Neuron (in vitro differentiated cells): ENCODE data around the gene HINT3.
"Not testable (repeated sequence)": the region's sequence is repeated elsewhere in the genome, so short reads cannot be mapped to it uniquely, and the experiment has no call there.

ENCODE experiments used
- H2AFZ ChIP-seq: one replicate; pipeline ENCODE4 v1.6.1; 2013; ENCODE audit warnings: low read depth, mild to moderate bottlenecking, inconsistent platforms, low read length, moderate library complexity
- H3K27me3 ChIP-seq: one replicate; pipeline ENCODE4 v1.6.1; 2013; ENCODE audit warnings: low read length; ENCODE audit not compliant: insufficient read depth
- H3K36me3 ChIP-seq: one replicate; pipeline ENCODE4 v1.6.1; 2013; ENCODE audit warnings: low read length; ENCODE audit not compliant: insufficient read depth
- H3K4me1 ChIP-seq: one replicate; pipeline ENCODE4 v1.6.1; 2013; ENCODE audit warnings: low read length; ENCODE audit not compliant: insufficient read depth
- H3K4me3 ChIP-seq: 2 replicates; pipeline ENCODE4 v1.5.1; 2013; ENCODE audit warnings: mild to moderate bottlenecking, low read length, moderate library complexity
- H3K9me3 ChIP-seq: one replicate; pipeline ENCODE4 v1.6.1; 2013; ENCODE audit warnings: low read length

Gene HINT3

GRCh38 chr6:125944434-125944816 is 12.1 kb upstream of the HINT3 start:
- H3K4me1 ChIP-seq = no peaks in the 10 kb centered on the region
- H3K4me3 ChIP-seq = no peak overlapping the region
- no peaks in the 10 kb centered on the region for H3K9me3 ChIP-seq
- no peaks in the 10 kb centered on the region for H3K36me3 ChIP-seq
- H3K27me3 ChIP-seq = peaks cover 4% of the 10 kb centered on the region
- no peak overlapping the region for H2AFZ ChIP-seq

DNA sequence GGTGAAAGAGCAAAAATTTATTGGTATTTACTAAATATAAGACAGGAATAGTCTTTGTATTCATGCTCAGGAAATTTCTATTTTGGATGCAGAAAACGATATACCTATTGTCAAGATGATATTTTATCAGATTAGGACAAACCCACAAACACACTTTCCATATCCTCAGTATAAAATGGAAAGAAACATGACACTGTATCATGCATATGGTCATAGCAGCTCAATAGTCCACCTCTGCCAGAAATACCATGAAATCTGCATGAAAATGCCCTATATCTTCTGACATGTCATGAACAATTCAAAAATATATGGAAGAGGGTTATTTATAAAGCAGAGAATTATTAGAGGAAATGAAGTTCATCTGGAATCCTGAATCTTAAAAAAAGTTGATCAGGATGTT is 11.7 kb upstream of the HINT3 start:
- no peak overlapping the region for H3K4me3 ChIP-seq
- no peaks in the 10 kb centered on the region for H3K9me3 ChIP-seq
- no peak overlapping the region for H2AFZ ChIP-seq
- no peaks in the 10 kb centered on the region for H3K36me3 ChIP-seq
- H3K4me1 ChIP-seq = no peaks in the 10 kb centered on the region
- H3K27me3 ChIP-seq = peaks cover 4% of the 10 kb centered on the region

GRCh38 chr6:125945378-125946141 is 11.0 kb upstream of the HINT3 start:
- no peaks in the 10 kb centered on the region for H3K9me3 ChIP-seq
- H3K4me1 ChIP-seq = no peaks in the 10 kb centered on the region
- H2AFZ ChIP-seq = no peak overlapping the region
- no peak overlapping the region for H3K4me3 ChIP-seq
- H3K27me3 ChIP-seq = peaks cover 4% of the 10 kb centered on the region
- no peaks in the 10 kb centered on the region for H3K36me3 ChIP-seq

DNA sequence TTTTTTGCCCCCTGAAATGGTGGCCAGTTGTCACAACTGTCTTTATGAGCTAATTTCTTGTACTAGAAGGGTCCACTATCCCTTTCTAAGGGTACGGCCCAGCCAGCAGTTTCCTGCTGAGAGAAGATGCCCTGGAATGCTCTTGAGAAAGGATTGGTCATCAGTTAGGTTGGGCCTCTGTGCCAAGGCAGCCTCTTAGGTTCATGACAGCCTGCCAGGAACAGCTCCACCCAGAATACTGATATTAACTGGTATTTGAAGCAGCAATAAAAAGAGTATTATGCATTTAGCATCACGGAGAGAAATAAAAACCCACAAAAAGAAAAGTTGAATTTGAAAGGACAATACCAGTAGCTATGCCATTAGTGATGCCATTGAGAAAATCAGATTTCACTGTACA is 9.0 kb upstream of the HINT3 start:
- H3K27me3 ChIP-seq = peaks cover 4% of the 10 kb centered on the region
- no peaks in the 10 kb centered on the region for H3K9me3 ChIP-seq
- no peak overlapping the region for H3K4me3 ChIP-seq
- H2AFZ ChIP-seq = no peak overlapping the region
- H3K36me3 ChIP-seq = no peaks in the 10 kb centered on the region
- no peaks in the 10 kb centered on the region for H3K4me1 ChIP-seq

DNA sequence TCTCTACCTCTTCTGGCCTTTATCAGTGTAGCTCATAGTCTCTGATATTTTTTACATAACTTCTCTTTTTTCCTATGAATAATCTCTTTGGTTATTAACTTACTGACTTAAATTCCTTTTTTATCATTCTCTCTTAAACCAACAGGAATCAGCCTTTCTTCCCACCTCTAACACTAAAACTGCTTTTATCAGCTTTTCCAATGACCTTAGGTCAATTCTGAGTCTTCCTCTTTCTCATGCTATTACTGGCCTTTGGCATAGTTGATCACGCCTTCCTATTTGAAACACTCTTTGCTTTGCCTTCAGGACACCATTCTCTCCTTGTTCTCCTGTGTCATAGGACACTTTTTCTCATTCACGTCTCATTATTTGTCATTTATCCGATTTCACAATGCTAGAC is 8.1 kb upstream of the HINT3 start:
- Histone ChIP-seq H3K4me3 (no peak overlapping the region), H3K27me3 (peaks cover 3% of the 10 kb centered on the region), H2AFZ (no peak overlapping the region), H3K36me3 (no peaks in the 10 kb centered on the region), H3K9me3 (no peaks in the 10 kb centered on the region), H3K4me1 (no peaks in the 10 kb centered on the region)

GRCh38 chr6:125949069-125949468 is 7.5 kb upstream of the HINT3 start:
- H2AFZ ChIP-seq = no peak overlapping the region
- no peak overlapping the region for H3K4me3 ChIP-seq
- H3K27me3 ChIP-seq = peaks cover 3% of the 10 kb centered on the region
- H3K4me1 ChIP-seq = no peaks in the 10 kb centered on the region
- H3K36me3 ChIP-seq = no peaks in the 10 kb centered on the region
- H3K9me3 ChIP-seq = no peaks in the 10 kb centered on the region

DNA sequence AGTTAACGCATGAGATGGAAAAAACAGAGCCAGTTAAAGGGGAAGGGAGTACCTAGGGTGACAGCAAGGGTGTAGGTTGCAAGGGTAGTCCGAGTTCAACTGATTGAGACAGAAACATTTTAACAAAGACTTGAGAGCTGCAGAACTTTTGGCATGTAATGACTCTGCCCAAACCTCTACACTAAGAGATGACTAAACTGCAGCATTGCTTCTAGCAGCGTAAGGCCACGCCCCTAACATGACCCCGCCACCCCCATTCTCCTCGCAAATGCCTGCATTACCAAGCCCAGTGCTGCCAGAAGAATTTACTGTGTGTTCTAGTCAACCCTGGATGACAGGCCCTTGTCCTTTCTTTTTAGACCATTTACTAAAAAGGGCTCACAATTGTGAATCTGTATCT is 6.3 kb upstream of the HINT3 start:
- Histone ChIP-seq H3K4me3 (no peak overlapping the region), H3K4me1 (no peaks in the 10 kb centered on the region), H2AFZ (no peak overlapping the region), H3K9me3 (no peaks in the 10 kb centered on the region), H3K36me3 (no peaks in the 10 kb centered on the region), H3K27me3 (peaks cover 3% of the 10 kb centered on the region)

- not testable (repeated sequence) for H3K9me3 ChIP-seq, H3K4me3 ChIP-seq, H3K27me3 ChIP-seq, H2AFZ ChIP-seq, H3K36me3 ChIP-seq, H3K4me1 ChIP-seq
These were observed 5.9 kb upstream of the HINT3 start for GRCh38 chr6:125950716-125951115.

GRCh38 chr6:125951323-125951722 is 5.2 kb upstream of the HINT3 start:
- peaks cover 3% of the 10 kb centered on the region for H3K27me3 ChIP-seq
- H2AFZ ChIP-seq = no peak overlapping the region
- peaks cover 5% of the 10 kb centered on the region for H3K4me1 ChIP-seq
- H3K36me3 ChIP-seq = no peaks in the 10 kb centered on the region
- no peaks in the 10 kb centered on the region for H3K9me3 ChIP-seq
- H3K4me3 ChIP-seq = no peak overlapping the region

GRCh38 chr6:125952764-125953501 is 3.6 kb upstream of the HINT3 start:
- Histone ChIP-seq H3K36me3 (no peaks in the 10 kb centered on the region), H3K9me3 (no peaks in the 10 kb centered on the region), H2AFZ (no peak overlapping the region), H3K4me1 (peaks cover 12% of the 10 kb centered on the region), H3K27me3 (peaks cover 3% of the 10 kb centered on the region), H3K4me3 (no peak overlapping the region)

DNA sequence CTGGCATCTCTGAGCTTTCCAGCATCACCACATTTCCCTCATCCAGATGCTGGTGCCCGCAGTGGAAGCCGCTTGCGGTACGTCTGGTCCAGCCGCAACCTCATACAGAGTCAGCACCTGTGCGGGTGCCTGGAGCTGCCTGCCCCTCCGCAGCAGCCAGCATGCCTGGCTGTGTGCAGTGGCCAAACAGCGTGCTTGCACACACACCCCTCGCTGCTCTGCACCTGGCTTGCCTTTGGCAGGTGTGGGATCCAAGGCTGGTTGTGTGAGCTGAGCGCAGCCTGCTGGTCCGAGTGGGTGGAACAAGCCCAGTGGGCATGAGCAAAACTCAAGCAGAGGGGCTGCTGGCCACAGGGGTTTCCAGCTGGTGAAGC is 3.1 kb upstream of the HINT3 start:
- Histone ChIP-seq H3K27me3 (peaks cover 3% of the 10 kb centered on the region), H2AFZ (no peak overlapping the region), H3K4me1 (peaks cover 16% of the 10 kb centered on the region), H3K36me3 (no peaks in the 10 kb centered on the region), H3K4me3 (no peak overlapping the region), H3K9me3 (no peaks in the 10 kb centered on the region)

- Histone ChIP-seq H2AFZ (no peak overlapping the region), H3K9me3 (no peaks in the 10 kb centered on the region), H3K36me3 (no peaks in the 10 kb centered on the region), H3K27me3 (peaks cover 3% of the 10 kb centered on the region), H3K4me3 (no peak overlapping the region), H3K4me1 (peaks cover 16% of the 10 kb centered on the region)
These were observed 1.7 kb upstream of the HINT3 start for GRCh38 chr6:125954735-125955339.

DNA sequence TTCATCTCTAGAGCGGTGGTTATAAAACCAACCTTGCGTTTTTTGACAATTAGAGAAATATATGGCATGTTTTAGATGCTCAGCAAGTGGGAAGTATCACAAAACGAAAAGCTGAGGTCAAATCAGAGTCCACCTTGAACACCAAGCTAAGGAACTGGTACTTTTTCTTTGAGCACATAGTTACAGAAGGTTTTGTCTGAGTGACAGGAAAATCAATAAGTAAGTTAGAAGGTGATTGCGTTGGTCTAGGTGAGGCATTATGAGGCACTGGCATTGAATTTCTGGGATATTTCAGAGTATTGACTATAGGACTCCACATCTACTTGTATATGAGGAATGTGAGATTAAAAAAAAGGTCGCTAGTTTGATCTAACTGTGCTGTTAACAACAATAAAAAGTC is 597 bp upstream of the HINT3 start:
- H2AFZ ChIP-seq = peak overlapping the region; percentile 64
- no peaks in the 10 kb centered on the region for H3K36me3 ChIP-seq
- peak overlapping the region; percentile 67 for H3K4me3 ChIP-seq
- peaks cover 16% of the 10 kb centered on the region for H3K4me1 ChIP-seq
- no peaks in the 10 kb centered on the region for H3K9me3 ChIP-seq
- H3K27me3 ChIP-seq = peaks cover 3% of the 10 kb centered on the region
